Measurements from ENCODE around the gene INA.

The INA gene

DNA sequence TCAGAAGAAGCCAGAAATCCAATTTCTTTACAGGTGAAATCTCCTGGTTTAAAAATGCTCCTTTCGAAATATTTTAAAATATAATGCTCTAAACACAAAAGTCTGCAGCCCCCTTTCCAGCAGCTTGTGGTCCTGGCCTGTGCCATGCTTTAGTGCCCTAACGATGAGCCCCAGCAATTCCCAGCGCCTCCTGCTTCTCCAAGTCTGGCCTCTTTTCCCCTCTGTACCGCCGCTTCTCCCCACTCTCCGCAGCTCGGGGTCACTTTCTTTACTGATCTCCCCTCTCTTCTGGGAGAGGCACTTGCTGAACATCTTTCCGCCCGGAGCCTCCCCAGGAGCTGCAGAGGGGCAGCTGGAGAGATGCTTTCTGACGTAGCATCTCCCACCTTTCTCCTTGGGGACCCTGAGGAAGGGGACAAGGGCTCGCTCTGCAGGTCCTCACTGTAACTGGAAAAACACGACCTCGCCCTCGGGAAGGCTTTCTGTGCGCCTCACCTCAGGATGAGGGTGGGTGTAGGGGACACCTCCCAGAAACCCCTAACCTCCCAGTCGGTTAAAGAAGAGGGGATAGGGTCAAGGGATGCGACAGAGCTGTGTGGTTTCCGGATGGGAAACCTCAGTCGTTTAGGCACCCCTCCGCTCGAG is 565 bp upstream of the INA start:
- no peak for DNase-seq

DNA sequence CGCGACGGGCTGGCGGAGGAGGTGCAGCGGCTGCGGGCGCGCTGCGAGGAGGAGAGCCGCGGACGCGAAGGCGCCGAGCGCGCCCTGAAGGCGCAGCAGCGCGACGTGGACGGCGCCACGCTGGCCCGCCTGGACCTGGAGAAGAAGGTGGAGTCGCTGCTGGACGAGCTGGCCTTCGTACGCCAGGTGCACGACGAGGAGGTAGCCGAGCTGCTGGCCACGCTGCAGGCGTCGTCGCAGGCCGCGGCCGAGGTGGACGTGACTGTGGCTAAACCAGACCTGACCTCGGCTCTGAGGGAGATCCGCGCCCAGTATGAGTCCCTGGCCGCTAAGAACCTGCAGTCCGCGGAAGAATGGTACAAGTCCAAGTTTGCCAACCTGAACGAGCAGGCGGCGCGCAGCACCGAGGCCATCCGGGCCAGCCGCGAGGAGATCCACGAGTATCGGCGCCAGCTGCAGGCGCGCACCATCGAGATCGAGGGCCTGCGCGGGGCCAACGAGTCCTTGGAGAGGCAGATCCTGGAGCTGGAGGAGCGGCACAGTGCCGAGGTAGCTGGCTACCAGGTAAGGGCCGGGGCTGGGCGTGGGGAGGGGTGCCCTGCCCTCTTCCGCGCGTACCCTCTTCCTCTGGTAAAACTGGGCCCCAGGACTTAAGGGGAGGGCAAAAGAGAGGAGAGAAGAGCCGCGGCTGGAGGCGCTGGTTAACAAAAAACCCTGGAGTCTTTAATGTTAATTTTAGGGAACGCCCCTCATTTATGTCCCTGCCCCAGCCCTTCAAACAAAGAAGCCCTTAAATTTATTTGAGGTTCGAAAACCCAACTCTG is 987 bp downstream of the INA start:
- peak; percentile 62 for DNase-seq

DNA sequence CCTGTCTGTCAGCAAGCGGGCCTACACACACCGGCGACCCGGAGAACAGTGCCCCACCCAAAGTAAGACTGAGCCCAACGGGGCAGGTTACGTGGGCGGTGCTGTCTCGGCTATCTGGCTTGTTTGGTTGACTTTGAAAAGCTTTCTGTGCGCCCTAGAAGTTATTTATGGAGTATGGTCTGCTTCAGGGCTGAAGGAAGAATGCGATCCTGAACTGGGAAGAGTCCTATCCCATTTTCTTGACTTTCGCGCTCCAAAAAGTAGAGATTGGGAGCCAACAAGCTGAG is 1.5 kb downstream of the INA start:
- DNase-seq: no peak

DNA sequence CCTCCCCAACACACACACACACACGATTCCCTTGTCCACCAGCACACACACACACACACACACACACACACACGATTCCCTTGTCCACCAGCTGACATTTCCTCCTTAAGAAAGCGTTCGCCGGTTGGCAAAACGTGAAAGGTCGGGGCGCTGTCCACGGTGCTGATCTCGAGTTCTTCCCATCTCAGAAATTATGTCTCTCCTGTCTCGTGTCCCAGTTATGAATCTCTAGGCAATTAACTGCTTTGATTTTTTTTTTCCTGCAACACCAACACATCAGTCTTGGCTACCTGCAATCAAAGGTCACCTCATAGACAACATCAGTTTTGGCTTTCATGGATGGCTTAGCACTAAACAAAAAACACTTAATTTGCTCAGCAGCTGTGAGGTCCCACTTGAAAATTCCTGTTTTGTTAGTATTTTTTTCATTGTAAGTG is 1.9 kb downstream of the INA start:
- peak; percentile 75 for DNase-seq

DNA sequence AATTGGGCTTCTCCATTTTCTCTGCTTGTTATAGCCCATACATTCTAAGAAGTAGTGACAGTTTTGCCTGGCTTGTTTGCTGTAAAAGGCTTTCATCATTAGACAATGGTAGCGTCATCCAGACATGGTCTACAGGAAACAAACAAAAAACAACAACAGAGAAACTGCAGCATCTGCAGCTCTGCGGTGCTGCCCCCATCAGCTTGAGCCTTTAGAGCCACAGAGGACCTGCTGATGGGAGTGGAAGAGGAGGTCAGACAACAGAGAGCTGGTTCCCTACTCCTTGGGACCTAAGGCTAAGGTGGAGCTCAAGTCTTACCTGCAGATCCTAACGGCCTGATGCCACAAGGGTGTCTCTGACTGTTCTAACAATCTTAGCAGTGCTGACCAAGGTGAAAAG is 3.1 kb downstream of the INA start:
- peak; percentile 23 for DNase-seq

DNA sequence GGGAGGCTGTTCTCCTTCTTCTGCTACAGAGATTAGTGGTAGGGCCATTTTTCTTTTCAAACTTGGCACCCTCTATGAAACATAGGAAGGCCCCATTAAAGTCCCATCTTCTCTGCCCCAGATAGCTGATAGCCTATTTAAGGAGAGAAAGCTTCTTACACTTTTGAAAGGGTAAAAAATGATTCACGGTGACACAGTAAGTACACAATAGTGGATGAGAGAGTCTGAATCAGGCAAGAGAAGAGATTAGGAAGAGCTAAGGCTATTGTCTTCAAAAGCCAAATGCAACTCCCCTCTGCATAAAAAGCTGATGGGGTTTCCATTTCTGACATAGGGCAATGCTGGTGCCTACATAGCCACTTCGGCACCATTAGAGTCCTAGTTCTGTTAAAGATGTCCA is 3.6 kb downstream of the INA start:
- DNase-seq: peak; percentile 11

DNA sequence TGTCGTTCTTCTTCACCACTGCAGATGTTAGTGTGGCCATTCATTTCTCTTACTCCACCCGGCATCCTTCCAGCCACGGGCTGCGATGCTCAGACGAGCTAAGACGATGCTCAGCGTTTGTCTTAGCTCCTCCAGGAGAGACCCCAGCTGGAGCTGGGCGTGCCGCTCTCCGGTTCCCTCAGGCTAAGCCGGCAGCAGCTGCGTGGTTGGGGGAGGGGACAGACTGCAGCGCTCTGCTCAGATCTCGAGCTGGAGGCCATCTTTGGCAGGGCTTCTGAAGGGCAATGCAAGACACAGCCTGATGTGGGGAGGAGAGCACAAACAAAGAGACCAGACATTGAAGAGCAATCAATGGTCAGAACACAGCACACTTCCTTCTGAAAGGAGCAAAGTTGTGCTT is 4.8 kb downstream of the INA start:
- peak; percentile 88 for DNase-seq

DNA sequence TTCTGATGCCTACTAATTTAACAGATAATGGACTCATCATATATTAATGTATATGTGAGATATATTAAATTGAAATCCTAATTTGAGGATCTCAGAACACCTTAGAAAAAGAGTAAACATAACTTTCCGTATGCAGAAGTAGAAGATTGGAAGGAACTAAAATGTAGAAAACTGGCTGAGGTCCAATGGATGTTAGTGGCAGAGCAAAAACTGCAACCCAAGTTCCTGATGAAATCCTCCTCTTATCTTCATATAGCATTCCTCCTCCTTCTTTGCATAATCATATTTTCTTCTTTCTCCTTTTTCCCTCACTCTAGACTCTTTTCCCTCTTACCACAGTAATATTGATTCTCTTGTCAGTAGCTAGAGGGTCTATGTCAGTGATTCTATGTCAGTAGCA is 6.0 kb downstream of the INA start:
- no peak for DNase-seq

DNA sequence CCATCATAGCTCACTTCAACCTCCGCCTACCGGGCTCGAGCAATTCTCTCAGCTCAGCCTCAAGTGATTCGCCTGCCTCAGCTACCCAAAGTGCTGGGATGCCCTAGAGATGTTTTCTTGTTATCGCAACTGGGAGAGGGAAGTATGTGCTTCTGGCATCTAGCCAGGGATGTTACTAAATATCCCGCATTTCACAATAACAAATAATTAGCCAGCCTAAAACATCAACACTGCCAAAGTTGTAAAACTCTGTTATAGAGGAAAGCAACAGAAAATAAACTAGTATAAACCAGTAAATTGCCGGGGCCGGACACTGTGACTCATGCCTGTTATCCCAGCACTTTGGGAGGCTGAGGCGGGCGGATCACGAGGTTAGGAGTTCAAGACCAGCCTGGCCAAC is 7.2 kb downstream of the INA start:
- DNase-seq: no peak

DNA sequence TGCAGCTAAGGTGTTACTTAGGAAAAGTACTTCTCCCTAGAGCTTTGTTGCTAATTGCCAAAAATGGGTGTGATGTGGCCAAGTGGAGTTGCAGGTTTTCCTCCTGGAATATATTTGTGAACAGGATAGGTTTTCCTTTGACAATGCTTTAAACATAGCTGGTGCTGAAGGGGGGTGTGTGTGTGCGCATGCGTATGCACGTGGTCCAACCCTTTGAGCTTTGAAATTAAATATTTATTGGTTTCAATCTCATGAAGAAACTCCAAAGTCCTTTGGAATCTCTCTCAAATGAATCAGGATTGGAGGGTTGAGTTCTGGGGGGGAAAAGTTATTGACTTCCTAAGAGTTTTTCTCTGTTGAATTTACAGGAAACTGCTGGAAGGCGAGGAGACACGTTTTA is 11.1 kb downstream of the INA start:
- no peak for DNase-seq

DNA sequence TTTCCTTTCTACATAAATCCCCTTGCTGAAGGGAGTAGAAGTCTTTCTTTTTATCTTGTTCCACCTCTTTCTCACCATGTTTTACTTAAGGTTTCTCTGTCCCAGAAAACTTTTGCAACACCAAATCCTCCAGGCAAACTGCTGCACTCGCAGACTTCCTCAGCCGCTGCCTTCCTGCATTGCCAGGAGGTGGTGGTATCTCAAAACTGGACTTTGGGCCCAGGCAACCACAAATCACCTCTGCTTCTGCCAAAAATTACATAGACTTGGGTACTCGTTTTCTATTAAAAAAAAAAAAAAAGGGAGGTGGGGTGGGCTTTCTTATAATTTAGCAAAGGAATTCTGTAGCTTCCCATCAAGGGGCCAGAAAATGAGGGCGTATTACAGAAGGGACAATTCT is 14.7 kb downstream of the INA start:
- DNase-seq: no peak

DNA sequence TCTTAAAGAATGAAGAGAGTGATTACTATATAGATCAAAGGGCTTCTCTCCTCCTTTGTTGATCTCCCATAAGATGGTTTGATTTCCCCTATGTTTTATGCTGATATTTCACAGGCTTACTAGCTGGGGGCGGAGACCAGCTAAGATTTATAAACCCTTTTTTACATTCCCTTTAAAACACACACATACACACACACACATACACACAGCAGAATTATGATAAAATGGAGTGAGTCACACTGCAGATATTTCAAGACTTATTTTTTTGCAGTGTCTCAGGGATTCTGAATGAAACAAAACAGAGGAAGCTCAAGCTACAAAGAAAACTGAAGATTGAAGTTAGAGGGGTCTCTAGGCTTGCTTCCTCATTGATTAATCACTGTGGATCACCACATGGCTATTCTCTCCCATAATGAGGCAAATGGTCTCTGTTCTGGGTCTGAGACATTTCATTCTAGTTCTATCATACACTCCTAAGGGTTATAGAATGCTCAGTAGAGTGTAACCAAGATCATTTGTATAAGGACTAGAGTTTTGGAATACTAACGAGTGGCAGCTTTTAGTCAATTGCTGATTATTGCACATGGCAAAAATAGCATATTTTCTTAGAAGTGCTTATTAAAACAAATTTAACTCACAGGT is 18.6 kb downstream of the INA start:
- no peak for DNase-seq

DNA sequence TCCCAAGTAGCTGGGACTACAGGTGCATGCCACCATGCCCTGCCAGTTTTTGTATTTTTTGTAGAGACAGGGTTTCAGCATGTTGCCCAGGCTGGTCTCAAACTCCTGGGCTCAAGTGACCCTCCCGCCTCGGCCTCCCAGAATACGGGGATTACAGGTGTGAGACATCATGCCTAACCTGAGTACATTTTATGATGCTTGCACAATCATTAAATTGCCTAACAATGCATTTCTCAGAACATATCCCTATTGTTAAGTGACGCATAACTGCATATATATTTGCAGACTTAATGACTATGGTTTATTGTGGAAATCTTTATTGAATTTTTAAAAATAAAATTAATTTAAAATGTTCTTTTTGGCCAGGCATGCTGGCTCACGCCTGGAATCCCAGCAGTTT is 30.7 kb downstream of the INA start:
- DNase-seq: no peak

DNA sequence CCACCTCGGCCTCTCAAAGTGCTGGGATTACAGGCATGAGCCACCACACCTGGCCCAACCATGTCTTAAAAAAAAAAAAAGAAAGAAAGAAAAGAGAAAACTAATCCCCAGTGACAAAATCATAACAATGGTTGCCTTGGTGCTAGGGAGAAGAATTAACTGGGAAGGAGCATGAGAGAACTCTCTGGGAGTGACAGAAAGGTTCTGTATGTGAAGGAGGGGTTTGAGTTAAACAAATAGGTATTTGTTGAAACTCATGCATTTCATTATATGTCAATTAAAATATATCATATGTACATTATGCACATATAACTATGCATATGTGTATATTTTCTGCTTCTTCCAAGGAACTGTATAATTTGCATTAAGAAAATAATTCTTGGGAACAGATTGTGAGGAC is 33.3 kb downstream of the INA start:
- DNase-seq: no peak

DNA sequence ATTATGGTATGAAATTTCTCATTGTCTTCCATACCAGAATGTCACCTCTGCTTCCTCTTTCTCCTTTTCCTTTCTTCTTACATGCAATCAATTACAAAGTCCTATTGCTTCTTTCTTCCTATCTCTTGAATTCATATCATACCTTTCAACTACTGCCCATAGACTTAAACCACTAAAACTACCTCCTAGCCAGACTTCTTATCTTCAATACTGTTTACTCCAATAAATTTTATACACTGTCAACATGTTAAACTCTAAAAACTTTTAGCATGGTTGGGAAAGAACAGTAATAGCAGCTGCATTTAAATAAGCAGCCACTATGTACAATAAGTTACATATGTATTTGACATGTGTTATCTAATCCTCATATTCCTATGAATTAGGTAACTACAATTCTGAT is 39.1 kb downstream of the INA start:
- no peak for DNase-seq

DNA sequence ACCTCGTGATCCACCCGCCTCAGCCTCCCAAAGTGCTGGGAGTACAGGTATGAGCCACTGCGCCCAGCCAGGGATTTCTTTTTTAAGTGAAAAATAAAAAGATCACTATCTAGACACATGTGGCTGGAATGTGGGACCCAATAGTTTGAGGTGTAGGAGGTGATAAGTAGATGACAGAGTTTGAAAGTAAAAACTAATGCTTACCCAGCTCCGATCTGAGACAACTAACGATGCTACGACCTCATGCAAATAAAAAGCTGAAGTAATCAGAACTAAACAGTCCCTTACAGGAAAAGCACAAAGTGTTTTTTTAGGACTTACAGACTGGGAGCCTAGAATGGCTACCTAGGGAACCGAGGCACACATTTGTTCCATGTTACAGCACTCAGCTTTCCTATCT is 51.0 kb downstream of the INA start:
- DNase-seq: no peak

DNA sequence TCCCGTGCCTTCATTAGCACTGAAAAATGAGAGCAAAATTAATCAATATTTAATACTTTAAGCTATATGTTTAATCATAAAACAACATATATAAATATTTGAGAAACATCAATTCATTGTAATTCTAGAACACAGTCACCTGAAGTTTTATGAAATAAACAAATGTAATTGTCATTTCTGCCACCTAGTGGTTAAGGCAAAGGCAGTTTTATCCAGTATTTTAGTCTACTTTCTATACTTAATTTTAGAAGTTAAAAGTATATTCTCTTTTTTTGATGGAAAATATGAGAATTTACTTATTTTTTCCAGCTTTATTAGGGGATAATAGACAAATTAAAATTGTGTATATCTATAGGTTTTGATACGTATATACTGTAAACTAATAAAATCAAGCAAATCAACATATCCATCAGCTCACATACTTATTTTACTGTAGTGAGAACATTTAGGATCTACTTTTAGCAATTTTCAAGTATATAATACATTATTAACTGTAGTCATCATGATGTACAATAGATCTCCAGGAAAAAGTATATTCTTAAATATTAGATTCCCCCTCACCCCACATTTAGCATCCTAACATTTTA is 57.1 kb downstream of the INA start:
- DNase-seq: no peak

DNA sequence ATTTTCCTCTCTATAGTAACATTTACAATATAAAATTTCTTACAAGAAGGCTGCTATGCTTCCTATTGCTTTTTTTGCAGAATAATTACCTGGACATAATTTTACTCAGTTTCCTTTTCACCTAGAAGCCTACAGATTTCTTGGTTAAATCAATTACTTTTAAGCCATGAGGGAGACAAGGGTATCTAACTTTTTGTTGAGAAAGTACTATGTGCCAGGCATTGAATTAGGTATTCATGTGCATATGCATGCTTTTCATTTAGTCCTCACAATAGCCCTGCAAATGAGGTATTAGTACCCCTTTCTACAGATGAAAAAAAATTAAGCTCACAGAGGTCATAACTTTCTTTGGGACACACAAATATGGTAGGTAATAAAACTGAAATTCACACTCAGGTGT is 57.6 kb downstream of the INA start:
- DNase-seq: no peak

DNA sequence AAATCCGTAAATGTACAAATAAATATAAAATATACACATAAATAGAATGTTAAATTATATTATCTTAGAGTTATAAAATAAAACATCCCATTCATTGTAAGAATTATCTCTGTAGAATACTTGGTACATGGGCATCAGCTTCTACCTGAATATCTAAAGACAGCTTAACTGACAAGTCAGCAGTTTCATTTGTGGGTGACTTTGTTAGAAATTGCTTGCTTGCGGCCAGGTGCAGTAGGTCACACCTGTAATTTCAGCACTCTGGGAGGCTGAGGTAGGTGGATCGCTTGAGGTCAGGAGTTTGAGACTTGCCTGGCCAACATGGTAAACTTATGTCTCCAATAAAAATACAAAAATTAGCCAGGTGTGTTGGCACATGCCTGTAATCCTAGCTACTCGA is 59.4 kb downstream of the INA start:
- no peak for DNase-seq
